ENCODE data around the gene TMED3.

The TMED3 gene

GRCh38 chr15:79310985-79311900 lies at the start of gene TMED3:
Gene TMED3 (plus strand): TSS chr15:79311112. CDS start chr15:79311250, 138 bp downstream.
- peak; percentile 92 to 93 for DNase-seq (ENCODE audit: low read depth in 1 of 2, low spot score in 1 of 2)
- TF ChIP-seq JUND (IDR thresholded peaks at IDR 0.05; ENCODE audit: low read depth): no peak
- in situ Hi-C loops (cut with HindIII; ENCODE audit: low pct_unique_long_range_greater_than_20kb, low sequenced_read_pairs): no loop called here

DNA sequence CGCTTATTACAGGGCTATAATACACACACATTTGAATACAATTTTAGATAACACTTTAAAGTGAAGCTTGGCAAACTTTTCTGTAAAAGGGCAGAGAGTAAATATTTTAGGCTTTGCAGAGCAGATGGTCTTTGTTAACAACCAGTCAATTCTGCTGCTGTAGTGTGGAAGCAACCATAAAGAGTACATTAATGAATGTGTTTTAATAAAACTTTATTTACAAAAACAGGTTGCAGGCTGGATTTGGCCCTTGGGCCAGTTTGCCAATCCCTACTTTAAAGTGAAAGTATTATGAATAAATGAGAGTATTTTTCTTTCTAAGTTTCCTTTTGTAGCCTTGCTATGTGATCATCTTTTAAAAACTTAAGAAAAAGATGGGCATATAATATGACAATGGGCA lies 49.1 kb upstream of the TMED3 start:
- in situ Hi-C loops (cut with HindIII; ENCODE audit: low pct_unique_long_range_greater_than_20kb, low sequenced_read_pairs): no loop called here
- DNase-seq (ENCODE audit: low read depth in 1 of 2, low spot score in 1 of 2): no peak
- no peak for TF ChIP-seq JUND (IDR thresholded peaks at IDR 0.05; ENCODE audit: low read depth)

GRCh38 chr15:79265167-79265566 lies 45.7 kb upstream of the TMED3 start:
- TF ChIP-seq JUND (IDR thresholded peaks at IDR 0.05; ENCODE audit: low read depth): no peak
- in situ Hi-C loops (cut with HindIII; ENCODE audit: low pct_unique_long_range_greater_than_20kb, low sequenced_read_pairs): no loop called here
- DNase-seq (ENCODE audit: low read depth in 1 of 2, low spot score in 1 of 2): no peak

DNA sequence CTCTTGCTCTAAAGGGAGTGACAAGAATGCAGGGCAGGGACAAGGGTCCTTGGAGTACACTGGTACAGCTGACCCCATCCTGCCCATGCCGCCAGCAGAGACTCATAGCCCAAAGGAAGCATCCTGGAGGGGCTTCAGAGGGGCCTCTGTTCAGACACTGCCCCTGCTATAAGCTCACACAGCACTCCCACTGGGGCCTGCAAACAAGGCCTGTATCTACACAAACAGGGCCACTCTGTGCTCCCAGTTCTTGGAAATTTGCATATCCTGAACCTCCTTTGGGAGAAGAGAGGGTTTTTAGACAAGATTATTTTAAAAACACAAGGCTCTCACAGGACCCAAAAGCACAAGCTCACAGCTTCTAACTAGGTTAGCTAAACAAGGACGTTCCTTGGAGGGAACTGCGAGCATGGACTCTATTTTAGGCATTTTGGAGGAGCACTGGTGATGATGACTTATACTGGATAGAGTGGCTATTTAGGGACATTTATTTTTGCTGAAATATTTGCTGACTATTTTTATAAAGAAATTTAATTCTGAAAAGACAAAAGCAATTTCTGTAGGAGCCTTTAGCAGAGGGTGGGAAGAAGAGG lies 44.8 kb upstream of the TMED3 start:
- in situ Hi-C loops (cut with HindIII; ENCODE audit: low pct_unique_long_range_greater_than_20kb, low sequenced_read_pairs): no loop called here
- TF ChIP-seq JUND (IDR thresholded peaks at IDR 0.05; ENCODE audit: low read depth): no peak
- no peak for DNase-seq (ENCODE audit: low read depth in 1 of 2, low spot score in 1 of 2)

GRCh38 chr15:79282371-79283251 lies 28.3 kb upstream of the TMED3 start, which contains the start of gene ANKRD34C:
Gene ANKRD34C (plus strand): TSS chr15:79282722. CDS start chr15:79293285, 10,563 bp downstream.
- DNase-seq (ENCODE audit: low read depth in 1 of 2, low spot score in 1 of 2): no peak
- TF ChIP-seq JUND (IDR thresholded peaks at IDR 0.05; ENCODE audit: low read depth): no peak
- in situ Hi-C loops (cut with HindIII; ENCODE audit: low pct_unique_long_range_greater_than_20kb, low sequenced_read_pairs): no loop called here

DNA sequence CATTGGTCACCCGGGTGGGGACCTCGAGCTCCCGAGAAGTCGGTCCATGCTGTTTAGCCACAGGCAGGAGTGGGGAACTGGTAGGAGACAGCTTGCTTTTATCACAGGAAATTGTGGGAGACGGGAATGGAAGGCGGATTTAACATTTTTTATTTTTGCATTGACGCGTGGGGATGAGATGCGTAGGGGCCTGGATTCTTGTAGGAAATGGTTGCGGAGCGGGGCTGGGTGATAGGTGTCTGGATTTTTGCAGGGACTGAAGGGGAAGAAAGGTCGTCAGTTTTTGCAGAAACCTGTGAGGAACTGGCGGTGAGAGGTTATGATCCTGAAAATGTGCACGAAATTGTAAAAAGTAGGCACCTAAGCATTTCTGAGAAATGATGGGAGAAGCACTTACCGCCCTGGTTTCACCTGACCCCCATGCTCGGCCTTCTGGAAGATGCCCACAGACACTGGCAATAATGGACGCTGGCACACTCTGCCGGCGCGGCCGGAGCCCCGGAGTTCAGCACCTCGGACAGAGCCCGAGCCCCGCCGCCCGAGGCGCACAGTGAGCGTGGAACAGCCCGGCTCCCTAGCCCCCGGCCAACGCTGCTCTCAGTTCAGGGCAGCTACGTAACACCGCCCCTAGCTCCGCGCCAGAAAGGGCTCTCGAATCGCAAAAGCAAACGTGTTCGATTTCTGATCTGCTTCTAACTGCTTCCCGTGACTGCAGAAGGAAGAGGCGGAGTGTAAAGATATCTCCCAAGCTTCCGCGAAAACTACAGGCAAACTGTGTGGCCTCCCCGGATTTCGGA lies 27.5 kb upstream of the TMED3 start:
- DNase-seq (ENCODE audit: low read depth in 1 of 2, low spot score in 1 of 2): peak; percentile 69 to 79
- in situ Hi-C loops (cut with HindIII; ENCODE audit: low pct_unique_long_range_greater_than_20kb, low sequenced_read_pairs): no loop called here
- TF ChIP-seq JUND (IDR thresholded peaks at IDR 0.05; ENCODE audit: low read depth): no peak

- no peak for TF ChIP-seq JUND (IDR thresholded peaks at IDR 0.05; ENCODE audit: low read depth)
- no peak for DNase-seq (ENCODE audit: low read depth in 1 of 2, low spot score in 1 of 2)
- in situ Hi-C loops (cut with HindIII; ENCODE audit: low pct_unique_long_range_greater_than_20kb, low sequenced_read_pairs): no loop called here
Observed at GRCh38 chr15:79290642-79291275, 20.2 kb upstream of the TMED3 start.

DNA sequence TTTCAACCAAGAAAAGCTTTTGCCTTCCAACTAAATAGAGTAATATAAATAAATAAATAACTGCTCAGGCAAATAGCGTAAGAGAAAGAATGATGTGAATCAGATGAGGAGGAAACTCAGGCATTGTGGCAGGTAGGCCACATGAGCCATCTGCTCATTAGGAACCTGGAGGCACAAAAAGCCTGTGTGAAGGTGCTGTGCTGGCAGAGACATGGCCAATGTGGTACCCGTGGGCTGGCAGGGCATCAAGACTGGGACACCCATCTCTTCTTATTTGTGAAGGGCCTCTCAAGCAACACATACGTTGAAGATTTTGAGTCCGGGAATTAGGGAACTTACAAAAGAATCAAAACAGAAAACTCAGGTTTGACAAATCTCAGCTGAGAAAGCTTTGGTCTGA lies 18.9 kb upstream of the TMED3 start:
- TF ChIP-seq JUND (IDR thresholded peaks at IDR 0.05; ENCODE audit: low read depth): no peak
- DNase-seq (ENCODE audit: low read depth in 1 of 2, low spot score in 1 of 2): no peak
- in situ Hi-C loops (cut with HindIII; ENCODE audit: low pct_unique_long_range_greater_than_20kb, low sequenced_read_pairs): no loop called here

- no peak for TF ChIP-seq JUND (IDR thresholded peaks at IDR 0.05; ENCODE audit: low read depth)
- DNase-seq (ENCODE audit: low read depth in 1 of 2, low spot score in 1 of 2): no peak
- in situ Hi-C loops (cut with HindIII; ENCODE audit: low pct_unique_long_range_greater_than_20kb, low sequenced_read_pairs): no loop called here
Observed at GRCh38 chr15:79294075-79294474, 16.8 kb upstream of the TMED3 start.

GRCh38 chr15:79296583-79296982 lies 14.3 kb upstream of the TMED3 start:
- no peak for TF ChIP-seq JUND (IDR thresholded peaks at IDR 0.05; ENCODE audit: low read depth)
- DNase-seq (ENCODE audit: low read depth in 1 of 2, low spot score in 1 of 2): peak in 1 of 2 experiments; percentile 55
- in situ Hi-C loops (cut with HindIII; ENCODE audit: low pct_unique_long_range_greater_than_20kb, low sequenced_read_pairs): no loop called here

DNA sequence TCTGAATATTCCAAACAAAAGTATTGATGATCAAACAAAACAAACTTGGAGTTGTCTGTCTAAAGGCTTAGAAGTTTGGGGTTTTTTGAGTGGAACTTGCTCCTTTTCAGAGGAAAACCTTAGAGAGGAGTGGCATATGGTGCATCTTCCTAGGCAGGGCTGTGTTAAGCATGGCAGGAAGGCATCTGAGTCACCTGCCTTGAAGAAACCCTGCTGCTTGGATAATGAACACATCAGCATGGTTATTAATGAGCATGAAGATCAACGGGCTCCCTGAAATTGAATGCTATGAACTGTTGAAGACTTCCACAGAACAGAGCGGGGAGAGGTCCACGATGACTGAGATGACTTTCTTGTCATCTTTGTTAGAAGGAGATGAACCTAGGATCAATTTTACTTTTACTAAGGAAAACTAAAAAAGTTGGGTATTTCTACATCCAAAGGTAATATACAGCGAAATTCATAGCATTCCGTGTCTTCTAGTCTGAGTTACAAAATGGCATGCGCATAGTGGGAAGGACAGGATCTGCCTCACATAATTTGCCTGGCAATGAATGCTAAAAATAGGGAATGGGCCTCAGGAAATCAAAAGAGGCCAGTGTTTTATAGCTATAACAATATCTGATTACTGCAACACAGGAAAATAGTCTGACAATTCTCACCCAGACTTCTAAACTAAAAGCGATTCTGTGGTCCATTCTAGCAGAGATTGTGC lies 11.6 kb upstream of the TMED3 start:
- in situ Hi-C loops (cut with HindIII; ENCODE audit: low pct_unique_long_range_greater_than_20kb, low sequenced_read_pairs): no loop called here
- no peak for TF ChIP-seq JUND (IDR thresholded peaks at IDR 0.05; ENCODE audit: low read depth)
- no peak for DNase-seq (ENCODE audit: low read depth in 1 of 2, low spot score in 1 of 2)

All from T47D (cell line).